Neuron (in vitro differentiated cells): ENCODE data around the gene LYAR.
A peak's percentile ranks its signal among the peaks of the same experiment; 100 is the strongest.
"Not testable (repeated sequence)": the region's sequence is repeated elsewhere in the genome, so short reads cannot be mapped to it uniquely, and the experiment has no call there.

ENCODE experiments used
- H2AFZ ChIP-seq: one replicate; pipeline ENCODE4 v1.6.1; 2013; ENCODE audit warnings: low read depth, mild to moderate bottlenecking, inconsistent platforms, low read length, moderate library complexity
- H3K27me3 ChIP-seq: one replicate; pipeline ENCODE4 v1.6.1; 2013; ENCODE audit warnings: low read length; ENCODE audit not compliant: insufficient read depth
- H3K36me3 ChIP-seq: one replicate; pipeline ENCODE4 v1.6.1; 2013; ENCODE audit warnings: low read length; ENCODE audit not compliant: insufficient read depth
- H3K4me1 ChIP-seq: one replicate; pipeline ENCODE4 v1.6.1; 2013; ENCODE audit warnings: low read length; ENCODE audit not compliant: insufficient read depth
- H3K4me3 ChIP-seq: 2 replicates; pipeline ENCODE4 v1.5.1; 2013; ENCODE audit warnings: mild to moderate bottlenecking, low read length, moderate library complexity
- H3K9me3 ChIP-seq: one replicate; pipeline ENCODE4 v1.6.1; 2013; ENCODE audit warnings: low read length

The LYAR gene

GRCh38 chr4:4269856-4270255 lies 20.1 kb downstream of the LYAR start:
- no peaks in the 10 kb centered on the region for H3K9me3 ChIP-seq
- no peaks in the 10 kb centered on the region for H3K27me3 ChIP-seq
- H3K36me3 ChIP-seq: peaks cover 60% of the 10 kb centered on the region
- H3K4me1 ChIP-seq: no peaks in the 10 kb centered on the region
- H2AFZ ChIP-seq: no peak overlapping the region
- H3K4me3 ChIP-seq: no peak overlapping the region

- no peak overlapping the region for H2AFZ ChIP-seq
- H3K4me3 ChIP-seq: no peak overlapping the region
- no peaks in the 10 kb centered on the region for H3K4me1 ChIP-seq
- H3K27me3 ChIP-seq: no peaks in the 10 kb centered on the region
- H3K9me3 ChIP-seq: no peaks in the 10 kb centered on the region
- H3K36me3 ChIP-seq: peaks cover 54% of the 10 kb centered on the region
These were observed 20.6 kb downstream of the LYAR start for GRCh38 chr4:4269331-4269731.

- Histone ChIP-seq H3K9me3 (no peaks in the 10 kb centered on the region), H2AFZ (no peak overlapping the region), H3K4me3 (no peak overlapping the region), H3K27me3 (no peaks in the 10 kb centered on the region), H3K4me1 (no peaks in the 10 kb centered on the region), H3K36me3 (peaks cover 50% of the 10 kb centered on the region)
These were observed 21.2 kb downstream of the LYAR start for GRCh38 chr4:4268776-4269175.

- Histone ChIP-seq H3K4me3 (no peak overlapping the region), H2AFZ (no peak overlapping the region), H3K9me3 (no peaks in the 10 kb centered on the region), H3K4me1 (no peaks in the 10 kb centered on the region), H3K36me3 (peaks cover 45% of the 10 kb centered on the region), H3K27me3 (no peaks in the 10 kb centered on the region)
These were observed 22.0 kb downstream of the LYAR start for GRCh38 chr4:4267981-4268380.

- Histone ChIP-seq H3K4me3 (no peak overlapping the region), H3K9me3 (no peaks in the 10 kb centered on the region), H3K27me3 (no peaks in the 10 kb centered on the region), H2AFZ (no peak overlapping the region), H3K36me3 (no peaks in the 10 kb centered on the region), H3K4me1 (peaks cover 7% of the 10 kb centered on the region)
These were observed 29.7 kb downstream of the LYAR start for GRCh38 chr4:4260185-4260751.

GRCh38 chr4:4259484-4260100 lies 30.4 kb downstream of the LYAR start:
- no peak overlapping the region for H3K4me3 ChIP-seq
- peaks cover 13% of the 10 kb centered on the region for H3K4me1 ChIP-seq
- H3K9me3 ChIP-seq: no peaks in the 10 kb centered on the region
- H3K36me3 ChIP-seq: no peaks in the 10 kb centered on the region
- no peaks in the 10 kb centered on the region for H3K27me3 ChIP-seq
- peak overlapping the region; percentile 30 for H2AFZ ChIP-seq

GRCh38 chr4:4257705-4258104 lies 32.2 kb downstream of the LYAR start:
- H3K4me3 ChIP-seq, H3K27me3 ChIP-seq, H2AFZ ChIP-seq, H3K36me3 ChIP-seq, H3K9me3 ChIP-seq: not testable (repeated sequence)
- H3K4me1 ChIP-seq: peaks cover 18% of the 10 kb centered on the region

- H3K4me3 ChIP-seq: no peak overlapping the region
- H2AFZ ChIP-seq: no peak overlapping the region
- no peaks in the 10 kb centered on the region for H3K9me3 ChIP-seq
- peaks cover 18% of the 10 kb centered on the region for H3K4me1 ChIP-seq
- no peaks in the 10 kb centered on the region for H3K27me3 ChIP-seq
- no peaks in the 10 kb centered on the region for H3K36me3 ChIP-seq
These were observed 33.2 kb downstream of the LYAR start for GRCh38 chr4:4256799-4257198.

- Histone ChIP-seq H3K36me3 (no peaks in the 10 kb centered on the region), H3K4me3 (no peak overlapping the region), H3K27me3 (no peaks in the 10 kb centered on the region), H3K4me1 (peaks cover 17% of the 10 kb centered on the region), H2AFZ (no peak overlapping the region), H3K9me3 (no peaks in the 10 kb centered on the region)
These were observed 35.3 kb downstream of the LYAR start for GRCh38 chr4:4254666-4255065.

GRCh38 chr4:4254199-4254598 lies 35.8 kb downstream of the LYAR start:
- Histone ChIP-seq H2AFZ (no peak overlapping the region), H3K9me3 (no peaks in the 10 kb centered on the region), H3K36me3 (no peaks in the 10 kb centered on the region), H3K4me3 (no peak overlapping the region), H3K4me1 (peaks cover 12% of the 10 kb centered on the region), H3K27me3 (no peaks in the 10 kb centered on the region)

GRCh38 chr4:4249866-4250265 lies 40.1 kb downstream of the LYAR start:
- Histone ChIP-seq H3K4me3 (no peak overlapping the region), H3K9me3 (no peaks in the 10 kb centered on the region), H3K4me1 (peaks cover 19% of the 10 kb centered on the region), H3K27me3 (no peaks in the 10 kb centered on the region), H3K36me3 (peaks cover 11% of the 10 kb centered on the region), H2AFZ (no peak overlapping the region)

- H3K27me3 ChIP-seq, H3K9me3 ChIP-seq: not testable (repeated sequence)
- Histone ChIP-seq H3K4me3 (peak overlapping the region; percentile 62), H3K36me3 (peaks cover 16% of the 10 kb centered on the region), H2AFZ (peak overlapping the region; percentile 65), H3K4me1 (peaks cover 14% of the 10 kb centered on the region)
These were observed 40.6 kb downstream of the LYAR start for GRCh38 chr4:4249342-4249741.

GRCh38 chr4:4248885-4249203 lies 41.1 kb downstream of the LYAR start:
- Histone ChIP-seq H3K9me3 (no peaks in the 10 kb centered on the region), H3K27me3 (no peaks in the 10 kb centered on the region), H3K4me1 (peaks cover 11% of the 10 kb centered on the region), H2AFZ (peak overlapping the region; percentile 65), H3K36me3 (peaks cover 21% of the 10 kb centered on the region), H3K4me3 (peak overlapping the region; percentile 62)
